ENCODE results near the gene ZNF785. TPM values are rescaled to one million over a fixed set of nuclear protein-coding genes. Genes with fewer than 3 reads are reported as not detected.

The ZNF785 gene
- polyA plus RNA-seq, 1 donor (not counting 4 experiments of a cell fraction or from before 2014, with no cell fraction given), result 3.4 TPM

GRCh38 chr16:30619638-30620037 is 34.1 kb upstream of the ZNF785 start:
- no peak for FAIRE-seq
- dilution Hi-C loops (cut with MboI; ENCODE audit: extremely low pct_ligation_motif_present, low sequenced_read_pairs), result no loop called here
- Histone ChIP-seq H3K27ac (ENCODE audit: control insufficient read depth, insufficient read depth, low read length) (no peak overlapping the region), H3K4me3 (ENCODE audit: control insufficient read depth in 2 of 3, extremely low read depth in 1 of 3, insufficient read depth in 2 of 3, low read depth in 1 of 3, low read length in 3 of 3) (no peak overlapping the region), H3K9me1 (ENCODE audit: control insufficient read depth, extremely low read depth, insufficient read depth, low read length) (no peaks in the 10 kb centered on the region), H3K9ac (ENCODE audit: control insufficient read depth, extremely low read depth, insufficient read depth, low read length) (no peak overlapping the region), H4K20me1 (ENCODE audit: control insufficient read depth, extremely low read depth, insufficient read depth, low read length) (no peaks in the 10 kb centered on the region), H3K9me3 (ENCODE audit: control insufficient read depth, low read depth, low read length) (peaks cover 10% of the 10 kb centered on the region), H3K27me3 (ENCODE audit: control insufficient read depth, extremely low read depth, insufficient read depth, low read length) (no peaks in the 10 kb centered on the region), H3K4me2 (ENCODE audit: control insufficient read depth, extremely low read depth, insufficient read depth, low read depth, low read length) (no peak overlapping the region), H3K36me3 (ENCODE audit: control insufficient read depth in 2 of 2, extremely low read depth in 1 of 2, insufficient read depth in 2 of 2, low read length in 2 of 2) (no peaks in the 10 kb centered on the region), H2AFZ (ENCODE audit: control insufficient read depth, low read length) (no peak overlapping the region), H3K79me2 (ENCODE audit: control insufficient read depth, insufficient read depth, low read length) (no peaks in the 10 kb centered on the region), H3K4me1 (ENCODE audit: control insufficient read depth, extremely low read depth, insufficient read depth, low read length) (peaks cover 11% of the 10 kb centered on the region)
- no peak for DNase-seq (ENCODE audit: low read depth, low spot score)
- TF ChIP-seq EZH2 (IDR thresholded peaks at IDR 0.05; ENCODE audit: low read length) (no peak), CTCF (optimal IDR thresholded peaks at IDR 0.05 in 1 of 3, IDR thresholded peaks at IDR 0.05 in 1 of 3, conservative IDR thresholded peaks at IDR 0.05 in 1 of 3; ENCODE audit: extremely low read depth in 1 of 3, insufficient read depth in 2 of 3, low read length in 3 of 3) (no peak)

GRCh38 chr16:30619202-30619601 is 33.7 kb upstream of the ZNF785 start:
- Histone ChIP-seq H3K4me3 (ENCODE audit: control insufficient read depth in 2 of 3, extremely low read depth in 1 of 3, insufficient read depth in 2 of 3, low read depth in 1 of 3, low read length in 3 of 3) (no peak overlapping the region), H3K27ac (ENCODE audit: control insufficient read depth, insufficient read depth, low read length) (no peak overlapping the region), H3K9me3 (ENCODE audit: control insufficient read depth, low read depth, low read length) (peaks cover 10% of the 10 kb centered on the region), H3K4me1 (ENCODE audit: control insufficient read depth, extremely low read depth, insufficient read depth, low read length) (peaks cover 9% of the 10 kb centered on the region), H4K20me1 (ENCODE audit: control insufficient read depth, extremely low read depth, insufficient read depth, low read length) (no peaks in the 10 kb centered on the region), H3K36me3 (ENCODE audit: control insufficient read depth in 2 of 2, extremely low read depth in 1 of 2, insufficient read depth in 2 of 2, low read length in 2 of 2) (no peaks in the 10 kb centered on the region), H3K9ac (ENCODE audit: control insufficient read depth, extremely low read depth, insufficient read depth, low read length) (no peak overlapping the region), H3K9me1 (ENCODE audit: control insufficient read depth, extremely low read depth, insufficient read depth, low read length) (no peaks in the 10 kb centered on the region), H3K27me3 (ENCODE audit: control insufficient read depth, extremely low read depth, insufficient read depth, low read length) (no peaks in the 10 kb centered on the region), H3K4me2 (ENCODE audit: control insufficient read depth, extremely low read depth, insufficient read depth, low read depth, low read length) (no peak overlapping the region), H3K79me2 (ENCODE audit: control insufficient read depth, insufficient read depth, low read length) (no peaks in the 10 kb centered on the region), H2AFZ (ENCODE audit: control insufficient read depth, low read length) (no peak overlapping the region)
- dilution Hi-C loops (cut with MboI; ENCODE audit: extremely low pct_ligation_motif_present, low sequenced_read_pairs), result no loop called here
- DNase-seq (ENCODE audit: low read depth, low spot score), result no peak
- no peak for TF ChIP-seq CTCF (optimal IDR thresholded peaks at IDR 0.05 in 1 of 3, IDR thresholded peaks at IDR 0.05 in 1 of 3, conservative IDR thresholded peaks at IDR 0.05 in 1 of 3; ENCODE audit: extremely low read depth in 1 of 3, insufficient read depth in 2 of 3, low read length in 3 of 3)
- no peak for TF ChIP-seq EZH2 (IDR thresholded peaks at IDR 0.05; ENCODE audit: low read length)
- FAIRE-seq, result no peak
